ENCODE results near the gene ULK4. TPM values are rescaled to one million over a fixed set of nuclear protein-coding genes. Genes with fewer than 3 reads are reported as not detected.

ULK4 gene
- total and polyA plus RNA-seq, 2 of the 8 experiments (the other 6 are each of a cell fraction or from before 2014, with no cell fraction given), result 3.0 to 10.8 TPM

GRCh38 chr3:41866298-41866697 lies 95.6 kb downstream of the ULK4 start:
- Histone ChIP-seq H4K5ac (ENCODE audit: insufficient read length, low read depth, low read length) (no peak overlapping the region), H3K23ac (ENCODE audit: insufficient read length) (no peak overlapping the region), H2BK20ac (ENCODE audit: low read length) (no peak overlapping the region), H3K18ac (ENCODE audit: extremely low read depth, low read length) (no peak overlapping the region), H3K27me3 (replicated peaks in 1 of 4; ENCODE audit: control insufficient read depth in 3 of 4, extremely low read depth in 1 of 4, insufficient read depth in 3 of 4, low read length in 3 of 4) (no peaks in the 10 kb centered on the region), H3K56ac (replicated peaks; ENCODE audit: insufficient read length, low read depth, low read length) (no peak overlapping the region), H2BK15ac (ENCODE audit: low read length) (no peak overlapping the region), H3K79me1 (ENCODE audit: low read depth, low read length) (no peaks in the 10 kb centered on the region), H2BK5ac (ENCODE audit: low read depth, low read length) (no peak overlapping the region), H3K4ac (replicated peaks; ENCODE audit: insufficient read length, low read depth, low read length) (no peak overlapping the region), H2AK5ac (ENCODE audit: low read depth, low read length) (no peak overlapping the region), H4K91ac (replicated peaks; ENCODE audit: insufficient read length, low read length) (no peak overlapping the region), H3K9ac (replicated peaks in 1 of 4; ENCODE audit: extremely low read depth in 1 of 4, low read depth in 3 of 4, low read length in 3 of 4) (no peak overlapping the region), H3K27ac (ENCODE audit: low read depth, low read length) (no peak overlapping the region), H3K23me2 (ENCODE audit: low read depth, low read length) (no peaks in the 10 kb centered on the region), H3K36me3 (ENCODE audit: control insufficient read depth in 2 of 4, insufficient read depth in 4 of 4, low read length in 3 of 4) (no peaks in the 10 kb centered on the region; a peak in 1 of 8 replicates), H3K14ac (ENCODE audit: insufficient read length) (no peak overlapping the region), H2BK12ac (ENCODE audit: low read depth, low read length) (no peak overlapping the region), H4K20me1 (replicated peaks in 1 of 2; ENCODE audit: control insufficient read depth in 1 of 2, insufficient read depth in 2 of 2, low read length in 2 of 2) (no peaks in the 10 kb centered on the region), H2BK120ac (replicated peaks; ENCODE audit: low read depth, low read length) (no peak overlapping the region), H3K4me1 (replicated peaks in 1 of 4; ENCODE audit: control insufficient read depth in 3 of 4, insufficient read depth in 4 of 4, low read length in 3 of 4) (no peaks in the 10 kb centered on the region), H2AFZ (ENCODE audit: low read length) (no peak overlapping the region), H3K4me2 (ENCODE audit: insufficient read depth in 1 of 2, low read depth in 2 of 2, low read length in 2 of 2) (no peak overlapping the region), H4K8ac (ENCODE audit: extremely low read depth, insufficient read depth, low read length) (no peak overlapping the region), H3K4me3 (ENCODE audit: extremely low read depth in 1 of 4, insufficient read depth in 2 of 4, low read depth in 3 of 4, low read length in 4 of 4) (no peak overlapping the region), H3K9me3 (ENCODE audit: insufficient read depth in 2 of 2, low read depth in 1 of 2, low read length in 1 of 2) (no peaks in the 10 kb centered on the region), H3K79me2 (ENCODE audit: control insufficient read depth in 1 of 2, insufficient read depth in 2 of 2, low read length in 2 of 2) (no peaks in the 10 kb centered on the region)
- 91% methylated on average over 6 of the region's 6 CpGs; no CpG with 5 or more reads in 1 of the 2 experiments for WGBS, 2 experiments (ENCODE audit: extremely low coverage in 1 of 2, insufficient coverage in 1 of 2, insufficient read length in 1 of 2, insufficient replicate concordance in 2 of 2, low coverage in 1 of 2, low lambda C conversion rate in 2 of 2, missing lambda C conversion rate in 1 of 2)
- no peak for FAIRE-seq
- POLR2A ChIA-PET (ENCODE audit: partially characterized antibody), result no interaction called here
- CTCF ChIA-PET (ENCODE audit: partially characterized antibody), result interaction anchor here (0.8 kb wide), 1 partner anchor 16 kb away, joined by 3 read pairs; no protein-coding TSS in a partner anchor
- no peak for DNase-seq (ENCODE audit: low read depth in 1 of 2, low spot score in 2 of 2)
- TF ChIP-seq RAD21 (IDR thresholded peaks at IDR 0.05 in 1 of 2, conservative IDR thresholded peaks at IDR 0.05 in 1 of 2; ENCODE audit: low read depth in 2 of 2, low read length in 2 of 2), result no peak
- no peak for TF ChIP-seq RFX5 (IDR thresholded peaks at IDR 0.05; ENCODE audit: borderline replicate concordance, low read depth, low read length)
- TF ChIP-seq SP1 (IDR thresholded peaks at IDR 0.05; ENCODE audit: low read depth, low read length), result no peak
- no peak for TF ChIP-seq BCL11A (IDR thresholded peaks at IDR 0.05; ENCODE audit: low read depth in 2 of 2, low read length in 2 of 2)
- no peak for TF ChIP-seq KDM1A (IDR thresholded peaks at IDR 0.05; ENCODE audit: borderline replicate concordance, low read length)
- TF ChIP-seq GABPA (IDR thresholded peaks at IDR 0.05; ENCODE audit: borderline replicate concordance, insufficient read depth, low read length), result no peak
- TF ChIP-seq YY1 (IDR thresholded peaks at IDR 0.05; ENCODE audit: low read depth, low read length), result no peak
- no peak for TF ChIP-seq SP2 (IDR thresholded peaks at IDR 0.05; ENCODE audit: low read length)
- TF ChIP-seq SIX5 (IDR thresholded peaks at IDR 0.05; ENCODE audit: low read depth, low read length), result no peak
- TF ChIP-seq EZH2 (IDR thresholded peaks at IDR 0.05; ENCODE audit: low read depth, low read length, severe bottlenecking), result no peak
- TF ChIP-seq MAFK (IDR thresholded peaks at IDR 0.05; ENCODE audit: low read depth, low read length), result no peak
- no peak for TF ChIP-seq CREB1 (IDR thresholded peaks at IDR 0.05)
- TF ChIP-seq TBP (IDR thresholded peaks at IDR 0.05; ENCODE audit: low read depth, low read length), result no peak
- no peak for TF ChIP-seq EP300 (IDR thresholded peaks at IDR 0.05; ENCODE audit: borderline replicate concordance in 1 of 2, low read depth in 2 of 2, low read length in 2 of 2)
- no peak for TF ChIP-seq SIRT6 (IDR thresholded peaks at IDR 0.05; ENCODE audit: low read length)
- no peak for TF ChIP-seq RBBP5 (IDR thresholded peaks at IDR 0.05; ENCODE audit: borderline replicate concordance, low read depth, low read length)

All from H1 (cell line).